HT1080 (cell line): ENCODE measurements around the gene HOXB3. TPM values are rescaled to one million over a fixed set of nuclear protein-coding genes. Genes with fewer than 3 reads are reported as not detected.
A peak's percentile ranks its signal among the peaks of the same experiment; 100 is the strongest.

Experiments used
- DNase-seq: peaks from one replicate; pipeline ENCODE4 v3.0.0-alpha.2; 2015; ENCODE audit warnings: low read depth
- polyA plus RNA-seq, 2 experiments: library from polyadenylated mRNA; depleted of rRNA; stranded (reverse); fragments of >200 nt; gene quantifications; 2 replicates each; pipeline ENCODE4 v1.2.3, GENCODE V29; 2015
- total RNA-seq: library from RNA; depleted of rRNA; stranded (reverse); fragments of >200 nt; shearing (Covaris generic); gene quantifications from 2 replicates; pipeline ENCODE4 v1.2.3, GENCODE V29; 2014; rRNA removed

Gene HOXB3
- total RNA-seq, result 3.0 and 4.2 TPM in 2 replicates
- 2.4 and 4.3 TPM in 2 replicates for polyA plus RNA-seq (2015; cell fraction: cytosol; rRNA removed)
- polyA plus RNA-seq (2015; cell fraction: nucleus; rRNA removed), result 17.3 and 30.1 TPM in 2 replicates

DNA sequence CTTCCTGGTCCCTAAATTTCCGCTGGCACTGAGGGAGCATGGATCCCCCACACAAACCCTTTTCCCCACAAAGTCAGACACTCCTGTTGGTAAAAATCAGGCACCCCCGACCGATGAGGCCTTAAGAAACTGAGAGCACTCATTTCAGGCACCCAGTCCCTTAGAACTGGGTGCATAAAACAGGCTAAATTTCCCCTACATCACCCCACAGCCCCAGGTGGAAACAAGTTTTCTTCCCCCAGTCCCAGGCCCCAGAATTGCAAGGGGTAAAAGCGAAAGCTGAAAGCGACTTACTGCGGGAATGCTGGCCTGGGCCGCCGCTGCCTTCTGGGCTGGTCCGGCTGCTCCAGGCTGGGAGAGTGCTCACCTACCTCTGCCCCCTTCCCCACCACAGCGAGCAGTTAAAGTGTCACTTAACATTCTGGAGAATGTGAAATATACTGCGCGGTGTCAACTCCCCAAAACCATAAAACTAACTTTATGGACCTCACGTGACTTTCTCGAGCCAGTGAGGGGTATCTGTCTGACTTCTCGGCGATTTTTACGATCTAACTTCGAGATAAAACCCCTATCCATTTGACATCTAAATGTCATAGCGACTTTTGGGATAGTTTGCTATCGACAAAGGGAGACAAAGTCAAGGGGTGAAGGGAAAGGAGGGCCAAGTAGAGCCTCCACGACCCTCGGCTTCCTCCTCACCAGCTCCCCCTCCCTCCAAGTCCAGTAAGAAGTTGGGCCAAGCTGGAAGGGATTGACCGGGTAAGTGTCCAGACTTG lies at the start of gene HOXB3:
Gene HOXB3, minus strand, starts transcription at position 411 of the 776 bp plus-strand sequence. CDS start 37,767 bp downstream, outside the sequence.
- no peak for DNase-seq

GRCh38 chr17:48639136-48639535 lies 49.1 kb upstream of the HOXB3 start:
- DNase-seq, result no peak

GRCh38 chr17:48637323-48638260 lies 47.6 kb upstream of the HOXB3 start:
- peak; percentile 92 for DNase-seq

- no peak for DNase-seq
Observed at GRCh38 chr17:48636177-48637018, 46.4 kb upstream of the HOXB3 start.

DNA sequence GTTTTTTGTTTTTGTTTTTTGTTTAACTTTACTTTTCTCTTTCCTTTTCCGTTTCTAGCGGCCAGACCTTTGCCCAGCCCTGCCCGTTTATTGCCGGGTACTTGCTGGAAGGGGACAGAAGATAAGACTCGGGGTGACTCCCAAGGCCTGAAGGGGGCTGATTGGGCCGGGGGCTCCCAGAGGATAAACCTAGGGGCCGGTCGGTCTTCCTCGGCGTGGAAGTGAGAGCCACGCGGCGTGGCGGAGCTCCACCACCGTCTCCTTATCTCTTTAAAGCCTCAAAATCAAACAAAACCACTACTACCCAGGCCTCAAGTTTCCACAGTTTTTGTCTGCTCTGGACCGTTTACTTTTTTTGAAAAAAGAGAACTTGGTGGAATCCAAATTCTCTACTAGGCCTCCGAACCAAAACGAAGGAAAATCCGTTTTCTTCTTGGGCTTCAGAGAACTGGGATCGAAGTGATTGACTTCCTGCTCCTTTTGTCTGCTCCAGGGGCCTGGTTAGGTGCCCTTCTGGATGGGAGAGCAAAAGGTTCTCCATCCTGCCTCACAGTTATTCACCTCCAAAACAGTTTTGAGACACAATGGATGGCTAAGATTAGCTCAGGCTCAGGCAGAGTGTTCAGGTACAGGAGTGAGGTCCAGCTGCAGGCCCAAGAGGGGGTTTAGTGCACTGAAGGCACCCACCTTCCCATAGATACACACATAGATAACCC lies 44.6 kb upstream of the HOXB3 start:
- DNase-seq, result no peak

DNA sequence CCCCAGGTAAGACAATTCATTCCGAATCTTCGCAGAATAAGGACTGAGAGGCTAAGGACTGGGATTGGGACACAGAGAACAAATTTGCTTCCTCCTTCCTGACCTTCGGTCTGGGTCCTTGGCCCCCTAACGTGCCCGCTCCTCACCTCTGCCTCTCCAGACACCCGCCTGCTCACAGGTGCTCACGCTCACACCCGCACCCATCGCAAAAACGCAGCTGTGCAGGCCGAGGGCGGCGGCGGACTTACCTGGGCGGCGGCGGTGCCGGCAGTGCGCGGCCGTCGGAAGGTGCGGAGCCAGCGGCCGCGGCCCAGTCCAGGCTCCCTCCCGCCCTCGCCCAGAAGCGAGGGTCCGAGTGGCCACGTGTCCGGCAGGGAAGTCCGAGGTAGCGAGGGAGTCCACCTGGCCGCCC lies 43.2 kb upstream of the HOXB3 start:
- no peak for DNase-seq

DNA sequence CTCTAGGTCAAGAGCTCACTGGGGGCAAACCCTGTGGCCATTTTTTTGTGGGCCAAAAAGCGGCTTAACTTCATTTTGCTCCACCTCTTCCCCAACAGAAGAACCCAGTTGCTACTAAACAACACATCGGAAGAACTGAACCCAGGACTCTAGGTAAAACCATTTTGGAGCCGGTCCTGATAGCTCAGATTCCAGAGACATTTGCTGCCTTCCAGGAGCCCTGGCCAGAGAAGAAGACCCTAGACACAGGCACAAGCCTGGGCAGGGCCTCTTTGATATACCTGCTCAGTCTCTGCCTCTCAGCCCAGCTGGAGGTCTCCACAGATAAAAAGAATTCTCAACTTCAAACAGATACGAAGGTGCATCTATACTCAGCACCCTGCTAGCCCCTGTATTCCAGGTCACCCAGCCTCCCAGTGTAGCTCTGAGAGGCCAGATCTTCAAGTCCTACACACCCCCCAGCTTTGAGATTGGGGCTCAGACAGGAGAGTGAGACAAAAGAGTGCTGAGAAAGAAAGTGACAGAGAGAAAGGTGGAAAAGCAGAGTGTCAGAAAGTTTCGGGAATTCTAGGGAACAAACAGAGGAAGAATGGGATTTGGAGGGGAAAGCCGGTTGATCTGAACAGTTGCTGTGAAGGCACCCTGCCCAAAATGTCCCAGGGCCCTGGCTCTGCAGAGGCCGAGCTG lies 42.7 kb upstream of the HOXB3 start:
- no peak for DNase-seq

DNA sequence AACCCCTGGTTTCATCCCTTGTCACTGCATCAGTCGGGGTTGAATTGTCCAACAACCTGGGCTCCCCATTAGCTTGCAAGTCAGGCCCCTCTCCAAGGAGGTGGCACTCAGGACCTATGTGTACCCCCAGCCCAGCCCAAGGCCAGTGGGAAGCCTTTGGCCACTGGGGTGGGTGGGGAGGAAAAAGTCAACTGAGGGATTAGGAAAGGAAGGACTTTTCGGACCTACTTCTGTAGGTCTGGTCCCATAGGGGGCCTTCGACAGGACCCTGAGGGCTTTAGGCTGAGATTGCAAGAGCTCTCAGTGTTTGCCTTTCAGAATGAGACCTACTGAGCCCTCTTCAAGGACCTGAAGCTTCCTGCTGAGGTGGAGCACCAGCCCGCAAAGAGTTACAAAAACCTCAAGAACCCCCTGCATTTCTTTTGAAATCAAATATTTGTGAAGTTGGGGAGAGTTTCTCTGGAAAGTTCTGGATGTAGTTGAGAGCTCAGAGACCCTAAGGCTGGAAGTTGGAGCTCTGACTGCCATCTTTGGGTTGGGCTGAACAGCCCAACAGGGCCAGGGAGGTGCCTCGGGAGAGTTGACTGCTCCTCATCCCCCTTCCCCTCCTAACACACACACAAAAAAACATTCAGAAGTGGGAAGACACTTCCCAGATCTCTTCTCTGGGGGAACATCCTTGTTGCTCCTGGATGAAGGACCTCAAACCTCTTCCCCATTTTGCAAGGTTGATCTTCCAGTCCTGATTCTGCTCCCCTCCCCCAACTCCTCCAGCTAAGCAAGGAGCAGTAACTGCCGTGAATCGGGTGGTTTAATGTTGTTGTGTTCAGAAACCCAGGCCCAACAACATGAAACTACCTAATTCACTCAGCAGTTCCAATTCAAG lies 41.9 kb upstream of the HOXB3 start:
- no peak for DNase-seq

GRCh38 chr17:48630925-48631692 lies 41.1 kb upstream of the HOXB3 start:
- DNase-seq, result no peak

GRCh38 chr17:48630009-48630924 lies 40.2 kb upstream of the HOXB3 start:
- DNase-seq, result no peak

DNA sequence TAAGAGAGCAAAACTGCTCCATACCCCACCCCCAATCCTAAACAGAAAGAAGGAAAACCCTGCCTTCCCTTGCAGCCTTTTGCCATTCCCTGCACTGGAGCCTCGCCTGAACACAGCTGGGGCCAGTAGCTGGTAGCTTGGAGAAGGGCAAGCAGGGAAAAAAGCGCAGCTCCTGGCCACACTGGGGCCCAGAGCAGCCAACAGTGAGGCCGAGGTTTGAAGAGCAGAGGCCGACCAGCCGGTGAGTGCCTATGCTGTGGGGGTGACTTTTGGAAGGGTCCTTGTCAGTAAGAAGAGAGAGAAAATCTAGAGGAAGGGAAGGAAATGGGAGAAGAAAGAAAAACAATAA lies 39.3 kb upstream of the HOXB3 start:
- no peak for DNase-seq

DNA sequence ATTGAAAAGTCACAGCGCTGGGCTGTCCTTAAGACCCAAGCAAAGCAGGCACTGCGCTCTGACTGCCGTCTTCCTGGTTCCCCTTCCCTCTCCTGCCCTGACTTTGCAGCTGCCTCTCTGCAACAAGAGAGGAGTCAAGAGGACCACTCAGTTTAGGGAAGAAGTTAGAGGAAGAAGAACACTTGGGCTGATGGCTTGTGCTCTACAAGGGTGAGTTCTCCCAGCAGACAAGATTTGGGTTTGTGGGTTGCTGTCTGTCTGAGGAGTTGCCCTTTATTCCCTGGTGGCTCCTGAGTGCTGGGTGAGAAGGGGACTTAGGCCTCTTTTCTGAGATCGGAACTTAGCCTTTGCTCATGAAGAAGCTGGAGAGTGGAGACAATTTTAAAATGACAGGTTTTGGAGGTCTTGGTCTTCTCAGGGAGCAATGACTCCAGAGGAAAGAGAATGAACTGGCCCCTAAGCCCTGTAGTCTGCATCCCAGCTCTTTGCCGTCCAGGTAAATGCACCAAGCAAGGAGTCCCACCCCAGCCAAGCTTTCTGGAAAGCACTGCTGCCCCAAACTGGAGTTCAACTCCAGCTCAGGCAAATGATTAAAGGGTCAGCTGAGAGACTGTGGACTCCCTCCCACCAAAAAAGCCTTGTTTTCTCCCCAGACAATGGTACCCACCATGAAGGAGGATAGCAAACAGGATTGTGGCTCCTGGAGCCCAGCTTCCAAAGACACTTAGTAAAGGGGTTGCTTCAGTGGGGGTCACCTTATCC lies 38.8 kb upstream of the HOXB3 start:
- DNase-seq, result no peak

DNA sequence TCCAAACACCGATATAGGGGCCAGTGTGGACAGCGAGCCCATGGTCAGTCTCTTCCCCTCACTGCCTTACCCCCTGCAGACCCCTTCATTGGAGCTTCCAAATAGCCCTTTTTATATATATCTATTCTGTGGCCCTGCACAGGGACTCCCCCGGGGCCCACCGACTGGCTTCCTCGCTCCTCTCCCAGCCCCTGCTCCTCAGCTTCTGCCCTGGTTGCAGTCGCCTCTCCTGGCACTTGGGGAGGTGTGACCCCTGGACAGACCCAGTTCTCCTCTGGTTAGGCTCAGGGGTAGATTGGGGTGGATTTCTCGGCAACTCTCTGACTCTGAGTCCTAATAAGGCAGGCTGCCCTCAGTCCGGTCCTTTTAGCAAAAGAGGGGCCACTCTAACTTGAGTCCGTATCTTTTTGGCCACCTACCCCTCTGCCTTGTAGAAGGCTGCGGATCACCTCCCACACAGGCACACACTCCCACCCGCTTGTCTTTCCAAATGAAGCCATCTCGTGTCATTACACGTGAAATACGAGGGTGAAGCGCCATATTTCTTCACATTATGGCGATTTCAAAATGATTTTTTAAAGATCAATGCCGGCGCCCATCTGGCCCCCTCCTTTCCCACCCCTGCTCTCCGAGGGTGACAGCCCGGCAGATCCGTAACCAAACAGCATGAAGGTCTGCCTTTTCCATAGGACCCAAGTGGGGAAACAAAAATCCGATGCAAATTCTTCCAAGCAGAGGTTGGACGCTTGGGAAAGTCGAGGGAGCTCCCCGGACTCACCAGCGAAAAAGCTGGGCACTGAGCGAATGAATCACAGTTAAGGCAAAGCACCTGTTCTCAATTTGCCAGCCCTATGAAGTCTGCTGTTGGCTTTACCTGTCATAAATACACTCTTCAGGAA lies 37.8 kb upstream of the HOXB3 start:
- no peak for DNase-seq

DNA sequence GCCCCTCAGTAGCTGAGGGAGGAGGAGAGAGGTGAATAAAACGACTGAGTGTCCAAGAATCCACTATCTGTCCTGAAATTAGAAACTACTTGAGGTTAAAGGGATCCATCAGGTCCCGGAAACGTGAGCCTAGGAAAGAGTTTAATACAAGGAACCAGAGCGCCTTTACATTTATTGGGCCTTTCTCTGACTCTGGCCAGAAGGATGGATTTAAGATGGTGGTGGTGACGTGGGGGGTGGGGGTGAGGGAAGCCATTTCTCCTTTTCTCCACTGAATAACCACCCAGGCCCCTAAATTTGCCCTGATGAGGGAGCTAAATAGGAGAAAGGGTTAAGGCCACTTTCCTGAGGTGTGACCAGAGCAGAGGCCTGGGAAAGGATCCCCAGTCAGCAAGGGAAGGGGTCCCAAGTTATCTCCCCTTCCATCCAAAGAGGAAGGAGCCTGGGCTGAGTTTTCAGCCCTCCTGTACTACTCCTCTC lies 37.1 kb upstream of the HOXB3 start:
- no peak for DNase-seq
